Measurements from ENCODE around the gene RFX4. TPM values are rescaled to one million over a fixed set of nuclear protein-coding genes. Genes with fewer than 3 reads are reported as not detected.

The RFX4 gene
- total RNA-seq, 1 donor from 2014 or later = not detected

GRCh38 chr12:106710143-106710893 is 127.5 kb downstream of the RFX4 start:
- ATAC-seq (no peak), DNase-seq (no peak)
- H3K9me3 ChIP-seq = no peaks in the 10 kb centered on the region
- TF ChIP-seq CTCF (IDR thresholded peaks at IDR 0.05) = no peak
- intact Hi-C loops (cut with DNase I) = no loop called here
- no peaks in the 10 kb centered on the region for H3K36me3 ChIP-seq
- peaks cover 9% of the 10 kb centered on the region for H3K27me3 ChIP-seq
- no peak overlapping the region for H3K4me3 ChIP-seq
- H3K27ac ChIP-seq = no peak overlapping the region
- no peaks in the 10 kb centered on the region for H3K4me1 ChIP-seq

GRCh38 chr12:106711316-106711715 is 128.5 kb downstream of the RFX4 start:
- intact Hi-C loops (cut with DNase I) = no loop called here
- Histone ChIP-seq H3K9me3 (no peaks in the 10 kb centered on the region), H3K4me3 (no peak overlapping the region), H3K27ac (no peak overlapping the region), H3K27me3 (peaks cover 9% of the 10 kb centered on the region), H3K36me3 (no peaks in the 10 kb centered on the region), H3K4me1 (no peaks in the 10 kb centered on the region)
- DNase-seq (no peak), ATAC-seq (no peak)
- TF ChIP-seq CTCF (IDR thresholded peaks at IDR 0.05) = no peak

- intact Hi-C loops (cut with DNase I) = no loop called here
- no peak for DNase-seq
- Histone ChIP-seq H3K36me3 (no peaks in the 10 kb centered on the region), H3K4me1 (no peaks in the 10 kb centered on the region), H3K27ac (no peak overlapping the region), H3K27me3 (peaks cover 9% of the 10 kb centered on the region), H3K4me3 (no peak overlapping the region), H3K9me3 (no peaks in the 10 kb centered on the region)
- no peak for TF ChIP-seq CTCF (IDR thresholded peaks at IDR 0.05)
- no peak for ATAC-seq
Measured at GRCh38 chr12:106712768-106713167, 130.0 kb downstream of the RFX4 start.

GRCh38 chr12:106714926-106715325 is 132.1 kb downstream of the RFX4 start:
- intact Hi-C loops (cut with DNase I) = no loop called here
- Histone ChIP-seq H3K27me3 (peaks cover 9% of the 10 kb centered on the region), H3K27ac (no peak overlapping the region), H3K4me3 (no peak overlapping the region), H3K4me1 (no peaks in the 10 kb centered on the region), H3K36me3 (no peaks in the 10 kb centered on the region), H3K9me3 (no peaks in the 10 kb centered on the region)
- ATAC-seq (no peak), DNase-seq (no peak)
- TF ChIP-seq CTCF (IDR thresholded peaks at IDR 0.05) = no peak

- Histone ChIP-seq H3K9me3 (no peaks in the 10 kb centered on the region), H3K4me3 (no peak overlapping the region), H3K27ac (no peak overlapping the region), H3K27me3 (peaks cover 9% of the 10 kb centered on the region), H3K36me3 (no peaks in the 10 kb centered on the region), H3K4me1 (no peaks in the 10 kb centered on the region)
- intact Hi-C loops (cut with DNase I) = no loop called here
- TF ChIP-seq CTCF (IDR thresholded peaks at IDR 0.05) = no peak
- no peak for DNase-seq
- ATAC-seq = peak; percentile 58
Measured at GRCh38 chr12:106715582-106715981, 132.8 kb downstream of the RFX4 start.
